Ureter (tissue), 1 donor: Measurements from ENCODE around the gene RNF207. TPM values are rescaled to one million over a fixed set of nuclear protein-coding genes. Genes with fewer than 3 reads are reported as not detected.
"Not testable (repeated sequence)": the region's sequence is repeated elsewhere in the genome, so short reads cannot be mapped to it uniquely, and the experiment has no call there.

ENCODE experiments used
- DNase-seq: peaks from one replicate; pipeline ENCODE4 v3.0.0-alpha.2; 2020; ENCODE audit warnings: low spot score
- total RNA-seq: library from RNA; stranded (reverse); gene quantifications from one replicate; pipeline ENCODE4 v1.2.4, GENCODE V29; 2023
- donor health status: DM: yes; HTN: yes; CAD: no.

Gene RNF207
- total RNA-seq, 1 donor from 2014 or later = 63.0 TPM

- no peak for DNase-seq
Measured at GRCh38 chr1:6200188-6200809, 5.6 kb upstream of the RNF207 start.

GRCh38 chr1:6202256-6202655, 3.7 kb upstream of the RNF207 start:
- no peak for DNase-seq

DNA sequence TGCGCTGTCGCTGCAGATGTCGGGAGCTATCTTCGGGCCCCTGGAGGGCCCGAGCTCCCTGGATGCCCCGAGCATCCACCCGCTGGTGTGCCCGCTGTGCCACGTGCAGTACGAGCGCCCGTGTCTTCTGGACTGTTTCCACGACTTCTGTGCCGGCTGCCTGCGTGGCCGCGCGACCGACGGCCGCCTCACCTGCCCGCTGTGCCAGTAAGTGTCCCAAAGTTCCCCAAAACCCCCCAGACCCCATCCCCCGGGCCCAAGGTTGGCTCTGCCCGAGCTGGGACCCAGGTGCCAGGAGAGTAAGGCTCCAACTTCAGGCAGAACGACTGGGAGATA, 569 bp downstream of the RNF207 start:
- DNase-seq = no peak

- no peak for DNase-seq
Measured at GRCh38 chr1:6207075-6207885, 1.4 kb downstream of the RNF207 start.

DNA sequence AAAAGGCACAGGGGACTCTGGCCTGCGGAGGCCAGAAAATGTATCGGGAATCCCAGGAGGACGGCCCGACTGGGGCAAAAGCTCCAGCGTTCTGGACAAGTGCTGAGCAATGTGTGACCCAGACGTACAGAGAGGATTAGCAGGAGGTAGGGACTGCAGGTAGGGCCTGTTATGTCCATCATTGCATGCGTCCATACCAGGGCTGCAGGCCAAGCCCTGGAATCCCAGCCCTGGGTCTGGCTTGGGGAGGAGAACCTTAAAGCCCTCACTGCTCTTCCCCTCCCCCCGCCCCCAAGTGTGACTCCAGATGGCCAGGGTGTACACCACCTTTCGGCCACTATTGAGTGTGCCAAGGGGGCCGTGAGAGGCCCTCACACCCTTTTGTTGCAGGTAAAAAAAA, 2.0 kb downstream of the RNF207 start:
- no peak for DNase-seq

GRCh38 chr1:6208723-6209660, 3.1 kb downstream of the RNF207 start:
- DNase-seq = no peak

- no peak for DNase-seq
Measured at GRCh38 chr1:6209661-6210580, 4.0 kb downstream of the RNF207 start.

DNA sequence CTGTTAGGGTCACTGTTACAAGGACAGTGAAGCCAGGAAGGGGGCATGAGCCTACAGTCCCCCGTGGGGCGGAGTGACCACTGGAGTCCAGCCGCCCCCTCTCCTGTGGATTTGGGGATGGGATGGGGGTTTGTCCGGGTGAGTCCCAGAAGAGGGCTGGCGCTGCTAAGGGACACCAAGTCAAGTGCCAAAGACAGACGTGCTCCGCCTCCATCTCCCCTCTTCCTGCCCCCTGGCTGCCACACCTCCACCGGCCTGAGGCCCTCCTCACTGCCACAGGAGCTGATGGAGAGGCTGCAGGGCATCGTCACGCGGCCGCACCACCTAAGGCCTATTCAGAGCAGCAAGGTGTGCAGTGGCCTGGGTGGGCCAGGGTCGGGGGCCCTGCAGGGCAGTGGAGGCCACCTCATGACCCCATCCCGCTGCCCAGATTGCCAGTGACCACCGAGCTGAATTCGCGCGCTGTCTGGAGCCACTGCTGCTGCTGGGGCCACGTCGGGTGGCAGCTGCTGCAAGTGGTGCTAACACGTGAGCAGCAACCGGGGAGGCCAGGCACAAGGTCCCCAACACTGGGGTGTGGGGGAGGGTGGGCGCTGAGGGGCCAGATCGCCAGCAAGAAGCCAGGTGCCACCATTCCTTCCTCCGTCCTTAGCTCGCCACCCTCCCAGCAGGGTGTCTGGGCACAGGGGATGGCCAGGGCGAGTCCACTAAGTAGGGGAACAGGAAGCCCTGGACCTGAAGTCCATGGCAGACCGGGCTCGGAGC, 4.9 kb downstream of the RNF207 start:
- DNase-seq = no peak

DNA sequence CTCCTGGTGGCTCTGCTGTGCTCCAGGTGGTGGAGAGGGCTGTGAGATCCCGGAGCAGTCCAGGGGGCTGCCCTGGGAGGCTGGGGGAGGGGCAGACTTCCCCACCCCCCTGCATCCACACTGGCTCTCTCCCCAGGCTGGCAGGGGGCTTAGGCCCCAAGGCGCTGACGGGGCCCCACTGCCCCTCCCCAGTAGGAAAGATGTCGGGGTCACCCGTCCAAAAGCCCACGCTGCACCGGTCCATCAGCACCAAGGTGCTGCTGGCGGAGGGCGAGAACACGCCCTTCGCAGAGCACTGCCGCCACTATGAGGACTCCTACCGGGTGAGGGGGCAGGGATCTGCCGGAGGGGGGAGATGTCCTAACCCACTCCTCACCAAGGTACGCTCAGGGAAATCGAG, 5.8 kb downstream of the RNF207 start:
- DNase-seq = no peak

- no peak for DNase-seq
Measured at GRCh38 chr1:6212193-6212959, 6.5 kb downstream of the RNF207 start.

- DNase-seq = no peak
Measured at GRCh38 chr1:6218375-6219164, 12.7 kb downstream of the RNF207 start.

DNA sequence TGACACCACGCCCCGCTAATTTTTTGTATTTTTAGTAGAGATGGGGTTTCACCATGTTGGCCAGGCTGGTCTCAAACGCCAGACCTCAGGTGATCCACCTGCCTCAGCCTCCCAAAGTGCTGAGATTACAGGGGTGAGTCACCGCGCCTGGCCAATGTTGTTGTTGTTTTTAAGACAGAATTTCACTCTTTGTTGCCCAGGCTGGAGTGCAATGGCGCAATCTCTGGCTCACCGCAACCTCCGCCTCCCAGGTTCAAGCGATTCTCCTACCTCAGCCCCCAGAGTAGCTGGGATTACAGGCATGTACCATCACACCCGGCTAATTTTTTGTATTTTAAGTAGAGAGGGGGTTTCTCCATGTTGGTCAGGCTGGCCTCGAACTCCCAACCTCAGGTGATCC, 13.7 kb downstream of the RNF207 start:
- not testable (repeated sequence) for DNase-seq

DNA sequence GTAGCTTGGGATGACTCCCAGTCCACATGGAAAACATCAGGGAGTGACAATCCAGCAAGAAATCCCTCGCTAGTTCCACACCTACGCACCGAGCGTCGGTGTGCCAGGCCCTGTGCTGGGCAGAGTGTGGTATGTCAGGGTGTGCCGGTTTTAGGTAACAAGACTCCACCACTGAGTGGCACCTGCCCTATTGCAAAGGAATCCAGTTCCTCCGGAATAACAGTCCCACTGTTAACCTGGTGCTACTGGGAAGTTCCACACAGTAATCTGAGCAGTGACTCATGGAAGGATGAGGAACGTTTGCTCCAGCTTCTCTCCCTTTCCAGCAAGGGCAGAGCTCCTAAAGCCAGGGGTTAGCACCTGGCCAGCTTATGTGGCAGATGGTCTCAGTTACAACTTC, 14.3 kb downstream of the RNF207 start:
- DNase-seq = no peak

GRCh38 chr1:6221210-6221784, 15.4 kb downstream of the RNF207 start:
- no peak for DNase-seq

DNA sequence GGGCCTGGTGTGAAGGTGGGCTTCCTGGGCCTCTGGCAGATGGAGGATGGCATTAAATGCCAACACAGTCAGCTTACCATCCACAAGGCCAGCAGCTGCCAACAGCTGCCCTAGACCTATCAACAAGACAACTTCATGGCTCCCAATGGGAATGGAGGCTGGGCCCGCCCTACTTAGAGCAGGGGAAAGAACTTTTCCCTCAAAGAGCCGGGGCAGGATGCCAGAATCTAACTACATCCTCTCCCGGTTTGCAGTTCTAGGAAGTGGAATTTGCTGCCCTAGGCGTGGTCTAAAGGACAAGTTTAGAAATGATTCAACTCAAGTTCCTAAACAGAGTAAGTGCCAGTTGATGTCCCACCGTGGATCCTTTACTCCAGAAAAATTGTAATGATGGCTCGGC, 16.7 kb downstream of the RNF207 start:
- peak; percentile 73 for DNase-seq

DNA sequence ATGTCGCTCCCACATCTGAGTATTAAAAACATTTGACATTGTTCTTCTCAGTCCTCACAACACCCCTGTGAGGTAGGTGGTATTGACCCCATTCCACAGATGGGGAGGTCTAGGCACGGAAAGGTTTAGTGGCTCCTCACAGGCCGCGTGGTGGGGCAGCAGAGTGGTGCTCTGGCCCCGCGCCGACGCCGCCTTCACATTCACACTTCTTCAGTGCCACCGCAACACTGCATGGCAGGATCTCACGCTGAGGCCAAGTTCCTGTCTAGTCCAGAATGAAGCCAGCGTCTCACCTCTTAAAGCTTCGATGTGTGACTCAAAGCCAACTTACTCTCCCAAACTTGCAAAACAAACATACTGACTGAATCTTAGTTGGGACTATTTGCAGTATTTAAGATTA, 17.7 kb downstream of the RNF207 start:
- no peak for DNase-seq

DNA sequence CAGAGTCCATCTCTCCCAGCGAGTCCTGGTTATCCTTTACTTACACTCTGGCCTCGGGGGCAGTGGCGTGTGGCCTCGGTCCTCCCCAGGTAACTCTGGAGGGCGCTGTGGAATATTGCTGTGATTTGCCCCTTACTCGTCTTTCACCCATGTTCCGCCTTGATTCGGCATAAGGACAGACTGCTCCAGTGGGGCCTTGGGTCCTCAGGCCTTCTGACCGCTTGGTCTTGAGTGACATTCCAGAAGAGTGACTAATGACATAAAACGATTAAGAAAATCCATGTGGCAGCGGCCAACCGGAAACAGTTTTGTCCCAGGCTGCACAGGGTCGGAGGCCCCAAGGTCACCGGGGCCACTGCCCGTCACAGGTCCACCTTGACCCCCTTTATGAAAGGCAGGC, 18.8 kb downstream of the RNF207 start:
- no peak for DNase-seq

GRCh38 chr1:6225651-6226050, 19.7 kb downstream of the RNF207 start:
- no peak for DNase-seq

- DNase-seq = no peak
Measured at GRCh38 chr1:6233376-6233775, 27.5 kb downstream of the RNF207 start.
